Measurements from ENCODE around the gene ODAD4.

ODAD4 gene

GRCh38 chr17:41930009-41930832, at the start of gene ODAD4:
ODAD4 (plus strand) TSS chr17:41930617; CDS start chr17:41930724, 107 bp downstream.
- TF ChIP-seq YY1 (IDR thresholded peaks at IDR 0.05; ENCODE audit: insufficient read depth, insufficient read length) (no peak), SUZ12 (IDR thresholded peaks at IDR 0.05; ENCODE audit: extremely low read depth, insufficient read depth, insufficient read length) (no peak), ZNF274 (IDR thresholded peaks at IDR 0.05; ENCODE audit: low read depth, low read length) (no peak)
- DNase-seq (ENCODE audit: low read depth, low spot score) = peak; percentile 81
- H3K9ac ChIP-seq (ENCODE audit: insufficient read length, low read depth) = peak within 1 kb of the TSS; percentile 90
- H3K27me3 ChIP-seq (ENCODE audit: insufficient read depth, insufficient read length) = no peaks in the 10 kb centered on the region
- H3K4me3 ChIP-seq (ENCODE audit: insufficient read length, low read depth) = peak within 1 kb of the TSS; percentile 76
- H3K4me1 ChIP-seq (ENCODE audit: insufficient read depth, insufficient read length) = no peaks in the 10 kb centered on the region
- H3K36me3 ChIP-seq (ENCODE audit: insufficient read depth, insufficient read length, low read length) = peaks cover 2% of the 10 kb centered on the region
- H3K9me3 ChIP-seq (ENCODE audit: insufficient read depth, low read length) = no peaks in the 10 kb centered on the region

- no peak overlapping the region for H3K4me3 ChIP-seq (ENCODE audit: insufficient read length, low read depth)
- H3K4me1 ChIP-seq (ENCODE audit: insufficient read depth, insufficient read length) = no peaks in the 10 kb centered on the region
- H3K27me3 ChIP-seq (ENCODE audit: insufficient read depth, insufficient read length) = no peaks in the 10 kb centered on the region
- peaks cover 11% of the 10 kb centered on the region; the same call in 1 of the 2 replicates for H3K9me3 ChIP-seq (ENCODE audit: insufficient read depth, low read length)
- no peak overlapping the region for H3K9ac ChIP-seq (ENCODE audit: insufficient read length, low read depth)
- TF ChIP-seq YY1 (IDR thresholded peaks at IDR 0.05; ENCODE audit: insufficient read depth, insufficient read length) = no peak
- no peak for TF ChIP-seq SUZ12 (IDR thresholded peaks at IDR 0.05; ENCODE audit: extremely low read depth, insufficient read depth, insufficient read length)
- no peak for TF ChIP-seq ZNF274 (IDR thresholded peaks at IDR 0.05; ENCODE audit: low read depth, low read length)
- no peak for DNase-seq (ENCODE audit: low read depth, low spot score)
- H3K36me3 ChIP-seq (ENCODE audit: insufficient read depth, insufficient read length, low read length) = peaks cover 96% of the 10 kb centered on the region
Observed at GRCh38 chr17:41882756-41883155, 47.7 kb upstream of the ODAD4 start.

- no peaks in the 10 kb centered on the region for H3K4me1 ChIP-seq (ENCODE audit: insufficient read depth, insufficient read length)
- H3K36me3 ChIP-seq (ENCODE audit: insufficient read depth, insufficient read length, low read length) = peaks cover 90% of the 10 kb centered on the region
- no peaks in the 10 kb centered on the region for H3K9me3 ChIP-seq (ENCODE audit: insufficient read depth, low read length)
- no peak for DNase-seq (ENCODE audit: low read depth, low spot score)
- no peak overlapping the region for H3K4me3 ChIP-seq (ENCODE audit: insufficient read length, low read depth)
- no peaks in the 10 kb centered on the region for H3K27me3 ChIP-seq (ENCODE audit: insufficient read depth, insufficient read length)
- no peak overlapping the region for H3K9ac ChIP-seq (ENCODE audit: insufficient read length, low read depth)
- TF ChIP-seq ZNF274 (IDR thresholded peaks at IDR 0.05; ENCODE audit: low read depth, low read length) (no peak), YY1 (IDR thresholded peaks at IDR 0.05; ENCODE audit: insufficient read depth, insufficient read length) (no peak), SUZ12 (IDR thresholded peaks at IDR 0.05; ENCODE audit: extremely low read depth, insufficient read depth, insufficient read length) (no peak)
Observed at GRCh38 chr17:41885733-41886132, 44.7 kb upstream of the ODAD4 start.

GRCh38 chr17:41888332-41888965, 42.0 kb upstream of the ODAD4 start:
- Histone ChIP-seq H3K9ac (ENCODE audit: insufficient read length, low read depth) (no peak overlapping the region), H3K36me3 (ENCODE audit: insufficient read depth, insufficient read length, low read length) (peaks cover 94% of the 10 kb centered on the region), H3K9me3 (ENCODE audit: insufficient read depth, low read length) (no peaks in the 10 kb centered on the region), H3K27me3 (ENCODE audit: insufficient read depth, insufficient read length) (no peaks in the 10 kb centered on the region), H3K4me1 (ENCODE audit: insufficient read depth, insufficient read length) (peaks cover 2% of the 10 kb centered on the region), H3K4me3 (ENCODE audit: insufficient read length, low read depth) (no peak overlapping the region)
- TF ChIP-seq YY1 (IDR thresholded peaks at IDR 0.05; ENCODE audit: insufficient read depth, insufficient read length) (no peak), SUZ12 (IDR thresholded peaks at IDR 0.05; ENCODE audit: extremely low read depth, insufficient read depth, insufficient read length) (no peak), ZNF274 (IDR thresholded peaks at IDR 0.05; ENCODE audit: low read depth, low read length) (no peak)
- no peak for DNase-seq (ENCODE audit: low read depth, low spot score)

- no peak for DNase-seq (ENCODE audit: low read depth, low spot score)
- Histone ChIP-seq H3K4me1 (ENCODE audit: insufficient read depth, insufficient read length) (peaks cover 7% of the 10 kb centered on the region), H3K36me3 (ENCODE audit: insufficient read depth, insufficient read length, low read length) (peaks cover 93% of the 10 kb centered on the region), H3K9ac (ENCODE audit: insufficient read length, low read depth) (no peak overlapping the region), H3K9me3 (ENCODE audit: insufficient read depth, low read length) (no peaks in the 10 kb centered on the region), H3K27me3 (ENCODE audit: insufficient read depth, insufficient read length) (no peaks in the 10 kb centered on the region), H3K4me3 (ENCODE audit: insufficient read length, low read depth) (no peak overlapping the region)
- TF ChIP-seq YY1 (IDR thresholded peaks at IDR 0.05; ENCODE audit: insufficient read depth, insufficient read length) = no peak
- TF ChIP-seq ZNF274 (IDR thresholded peaks at IDR 0.05; ENCODE audit: low read depth, low read length) = no peak
- TF ChIP-seq SUZ12 (IDR thresholded peaks at IDR 0.05; ENCODE audit: extremely low read depth, insufficient read depth, insufficient read length) = no peak
Observed at GRCh38 chr17:41891135-41892020, 39.0 kb upstream of the ODAD4 start.

- Histone ChIP-seq H3K4me3 (ENCODE audit: insufficient read length, low read depth) (no peak overlapping the region), H3K4me1 (ENCODE audit: insufficient read depth, insufficient read length) (peaks cover 13% of the 10 kb centered on the region), H3K9me3 (ENCODE audit: insufficient read depth, low read length) (no peaks in the 10 kb centered on the region), H3K9ac (ENCODE audit: insufficient read length, low read depth) (no peak overlapping the region), H3K27me3 (ENCODE audit: insufficient read depth, insufficient read length) (no peaks in the 10 kb centered on the region), H3K36me3 (ENCODE audit: insufficient read depth, insufficient read length, low read length) (peaks cover 93% of the 10 kb centered on the region)
- DNase-seq (ENCODE audit: low read depth, low spot score) = no peak
- TF ChIP-seq ZNF274 (IDR thresholded peaks at IDR 0.05; ENCODE audit: low read depth, low read length) = no peak
Observed at GRCh38 chr17:41892021-41892376, 38.4 kb upstream of the ODAD4 start.

GRCh38 chr17:41893384-41893783, 37.0 kb upstream of the ODAD4 start:
- TF ChIP-seq YY1 (IDR thresholded peaks at IDR 0.05; ENCODE audit: insufficient read depth, insufficient read length) = no peak
- TF ChIP-seq ZNF274 (IDR thresholded peaks at IDR 0.05; ENCODE audit: low read depth, low read length) = no peak
- TF ChIP-seq SUZ12 (IDR thresholded peaks at IDR 0.05; ENCODE audit: extremely low read depth, insufficient read depth, insufficient read length) = no peak
- H3K4me1 ChIP-seq (ENCODE audit: insufficient read depth, insufficient read length) = peaks cover 13% of the 10 kb centered on the region
- no peaks in the 10 kb centered on the region for H3K27me3 ChIP-seq (ENCODE audit: insufficient read depth, insufficient read length)
- no peaks in the 10 kb centered on the region for H3K9me3 ChIP-seq (ENCODE audit: insufficient read depth, low read length)
- H3K4me3 ChIP-seq (ENCODE audit: insufficient read length, low read depth) = no peak overlapping the region
- H3K36me3 ChIP-seq (ENCODE audit: insufficient read depth, insufficient read length, low read length) = peaks cover 93% of the 10 kb centered on the region
- no peak overlapping the region for H3K9ac ChIP-seq (ENCODE audit: insufficient read length, low read depth)
- DNase-seq (ENCODE audit: low read depth, low spot score) = no peak

Data from NT2/D1 (cell line).